GM21723 (cell line): ENCODE results near the gene RXRA.

Experiments
- ATAC-seq: cut with Tn5 transposase; IDR thresholded peaks from one replicate; pipeline ENCODE4 v1.9.1; 2021; ENCODE audit warnings: mild to moderate bottlenecking, moderate library complexity; ENCODE audit not compliant: unreplicated experiment

Gene RXRA

GRCh38 chr9:134335486-134336220, 9.4 kb downstream of the RXRA start:
- ATAC-seq: no peak

GRCh38 chr9:134336228-134336627, 10.0 kb downstream of the RXRA start:
- ATAC-seq: no peak

- no peak for ATAC-seq
Measured at GRCh38 chr9:134336924-134337323, 10.7 kb downstream of the RXRA start.

- ATAC-seq: no peak
Measured at GRCh38 chr9:134337469-134337868, 11.2 kb downstream of the RXRA start.

- no peak for ATAC-seq
Measured at GRCh38 chr9:134338394-134339182, 12.3 kb downstream of the RXRA start.

- ATAC-seq: no peak
Measured at GRCh38 chr9:134339183-134339806, 13.0 kb downstream of the RXRA start.

GRCh38 chr9:134340475-134341160, 14.4 kb downstream of the RXRA start:
- ATAC-seq: no peak

GRCh38 chr9:134341306-134341705, 15.1 kb downstream of the RXRA start:
- no peak for ATAC-seq

GRCh38 chr9:134341929-134342745, 15.9 kb downstream of the RXRA start:
- no peak for ATAC-seq

GRCh38 chr9:134342746-134343115, 16.5 kb downstream of the RXRA start:
- no peak for ATAC-seq

- no peak for ATAC-seq
Measured at GRCh38 chr9:134343637-134344036, 17.4 kb downstream of the RXRA start.

- no peak for ATAC-seq
Measured at GRCh38 chr9:134344068-134344799, 18.0 kb downstream of the RXRA start.

- no peak for ATAC-seq
Measured at GRCh38 chr9:134344800-134345310, 18.6 kb downstream of the RXRA start.

- no peak for ATAC-seq
Measured at GRCh38 chr9:134345737-134346136, 19.5 kb downstream of the RXRA start.

GRCh38 chr9:134346151-134346550, 19.9 kb downstream of the RXRA start:
- no peak for ATAC-seq

GRCh38 chr9:134346840-134347583, 20.8 kb downstream of the RXRA start:
- ATAC-seq: no peak

GRCh38 chr9:134347996-134348395, 21.7 kb downstream of the RXRA start:
- no peak for ATAC-seq

- ATAC-seq: no peak
Measured at GRCh38 chr9:134348404-134349155, 22.3 kb downstream of the RXRA start.
